HG02943 (cell line): Measurements from ENCODE around the gene MFSD11.
"Not testable (repeated sequence)": the region's sequence is repeated elsewhere in the genome, so short reads cannot be mapped to it uniquely, and the experiment has no call there.

Experiments
- ATAC-seq: cut with Tn5 transposase; IDR thresholded peaks from one replicate; pipeline ENCODE4 v1.9.1; 2021; ENCODE audit warnings: mild to moderate bottlenecking, low read depth, moderate library complexity; ENCODE audit not compliant: unreplicated experiment

The MFSD11 gene

GRCh38 chr17:76707985-76708807 lies 29.7 kb upstream of the MFSD11 start:
- ATAC-seq, result no peak

- ATAC-seq, result no peak
Measured at GRCh38 chr17:76709077-76709950, 28.6 kb upstream of the MFSD11 start.

- ATAC-seq, result not testable (repeated sequence)
Measured at GRCh38 chr17:76709951-76710862, 27.7 kb upstream of the MFSD11 start.

GRCh38 chr17:76710863-76711611 lies 26.9 kb upstream of the MFSD11 start, which contains the start of gene MXRA7:
Gene MXRA7, minus strand, starts transcription at chr17:76710965. Its CDS starts 19 bp downstream, at chr17:76710946.
- no peak for ATAC-seq

GRCh38 chr17:76712321-76712720 lies 25.6 kb upstream of the MFSD11 start:
- ATAC-seq, result not testable (repeated sequence)

- no peak for ATAC-seq
Measured at GRCh38 chr17:76713765-76714164, 24.2 kb upstream of the MFSD11 start.

GRCh38 chr17:76714336-76714735 lies 23.6 kb upstream of the MFSD11 start:
- no peak for ATAC-seq

- no peak for ATAC-seq
Measured at GRCh38 chr17:76714822-76715495, 23.0 kb upstream of the MFSD11 start.

GRCh38 chr17:76715496-76715830 lies 22.5 kb upstream of the MFSD11 start:
- no peak for ATAC-seq

- ATAC-seq, result no peak
Measured at GRCh38 chr17:76716146-76716838, 21.6 kb upstream of the MFSD11 start.

GRCh38 chr17:76716839-76717215 lies 21.1 kb upstream of the MFSD11 start:
- ATAC-seq, result no peak

- ATAC-seq, result no peak
Measured at GRCh38 chr17:76718516-76718915, 19.4 kb upstream of the MFSD11 start.

- ATAC-seq, result no peak
Measured at GRCh38 chr17:76720211-76720610, 17.7 kb upstream of the MFSD11 start.

- no peak for ATAC-seq
Measured at GRCh38 chr17:76720941-76721340, 17.0 kb upstream of the MFSD11 start.

GRCh38 chr17:76721463-76721862 lies 16.5 kb upstream of the MFSD11 start:
- no peak for ATAC-seq

GRCh38 chr17:76722279-76722678 lies 15.6 kb upstream of the MFSD11 start:
- no peak for ATAC-seq

GRCh38 chr17:76722977-76723376 lies 14.9 kb upstream of the MFSD11 start:
- ATAC-seq, result not testable (repeated sequence)

- ATAC-seq, result no peak
Measured at GRCh38 chr17:76723812-76724211, 14.1 kb upstream of the MFSD11 start.
